NCI-H1105 (cell line): ENCODE measurements around the gene ZNF606.
A peak's percentile ranks its signal among the peaks of the same experiment; 100 is the strongest.
"Not testable (repeated sequence)": the region's sequence is repeated elsewhere in the genome, so short reads cannot be mapped to it uniquely, and the experiment has no call there.

Source experiments
- DNase-seq: peaks from one replicate; lab custom pipeline; 2025; lab: John Stamatoyannopoulos, UW

ZNF606 gene

GRCh38 chr19:58009666-58010301 is 7.2 kb upstream of the ZNF606 start:
- peak; percentile 83 for DNase-seq

GRCh38 chr19:58009301-58009665 is 6.7 kb upstream of the ZNF606 start:
- DNase-seq = no peak

- DNase-seq = not testable (repeated sequence)
These were observed 6.3 kb upstream of the ZNF606 start for GRCh38 chr19:58008877-58009276.

- DNase-seq = no peak
These were observed 4.7 kb upstream of the ZNF606 start for GRCh38 chr19:58007285-58007684.

GRCh38 chr19:58003174-58003828 is 681 bp upstream of the ZNF606 start:
- no peak for DNase-seq

GRCh38 chr19:58001895-58002369 is 688 bp downstream of the ZNF606 start:
- no peak for DNase-seq

- DNase-seq = no peak
These were observed 1.9 kb downstream of the ZNF606 start for GRCh38 chr19:58000677-58001076.

- no peak for DNase-seq
These were observed 9.8 kb downstream of the ZNF606 start for GRCh38 chr19:57992841-57993240.

- DNase-seq = no peak
These were observed 23.9 kb downstream of the ZNF606 start for GRCh38 chr19:57978586-57979289.

- DNase-seq = no peak
These were observed 28.2 kb downstream of the ZNF606 start, which contains the start of gene C19orf18 for GRCh38 chr19:57974434-57974833. TSS of gene C19orf18 (minus strand) at chr19:57974534. CDS start at chr19:57974432, 102 bp downstream.

GRCh38 chr19:57964761-57965160 is 37.9 kb downstream of the ZNF606 start:
- DNase-seq = no peak

- no peak for DNase-seq
These were observed 40.8 kb downstream of the ZNF606 start for GRCh38 chr19:57961785-57962184.

GRCh38 chr19:57954996-57955395 is 47.6 kb downstream of the ZNF606 start:
- no peak for DNase-seq

GRCh38 chr19:57949702-57950101 is 52.9 kb downstream of the ZNF606 start:
- DNase-seq = no peak

- DNase-seq = no peak
These were observed 53.3 kb downstream of the ZNF606 start for GRCh38 chr19:57949296-57949695.

GRCh38 chr19:57947419-57948134 is 55.0 kb downstream of the ZNF606 start, which contains the start of gene ZNF256:
TSS of gene ZNF256 (minus strand) at chr19:57947706. CDS start at chr19:57947474, 232 bp downstream.
- peak; percentile 45 for DNase-seq

GRCh38 chr19:57947088-57947418 is 55.6 kb downstream of the ZNF606 start:
- no peak for DNase-seq

- DNase-seq = no peak
These were observed 56.3 kb downstream of the ZNF606 start for GRCh38 chr19:57946316-57946715.

- no peak for DNase-seq
These were observed 61.0 kb downstream of the ZNF606 start for GRCh38 chr19:57941593-57941992.

GRCh38 chr19:57935731-57936130 is 66.9 kb downstream of the ZNF606 start:
- no peak for DNase-seq

- DNase-seq = no peak
These were observed 67.6 kb downstream of the ZNF606 start, which contains the start of gene ZNF418 for GRCh38 chr19:57934820-57935665. TSS of gene ZNF418 (minus strand) at chr19:57935402. CDS start at chr19:57933822, 1,580 bp downstream.
